GM23248 (cell line): ENCODE measurements around the gene AKIRIN1. TPM values are rescaled to one million over a fixed set of nuclear protein-coding genes. Genes with fewer than 3 reads are reported as not detected.

Experiments
- DNase-seq: peaks from one replicate; pipeline ENCODE4 v3.0.0-alpha.2; 2015
- H2AFZ ChIP-seq: fragments of 200-600 bp; sonication (generic); 2 replicates; pipeline ENCODE4 v1.6.1; 2016; ENCODE audit warnings: antibody characterized with exemption
- H3F3A ChIP-seq: fragments of 200-600 bp; sonication (generic); 2 replicates; pipeline ENCODE4 v1.6.1; 2016; ENCODE audit warnings: mild to moderate bottlenecking, antibody characterized with exemption, mixed run types; ENCODE audit not compliant: insufficient read depth
- H3K27ac ChIP-seq: fragments of 200-600 bp; sonication (generic); 2 replicates; pipeline ENCODE4 v1.5.1; 2016; ENCODE audit warnings: mild to moderate bottlenecking
- H3K27me3 ChIP-seq: fragments of 200-600 bp; sonication (generic); replicated peaks from 2 replicates; pipeline ENCODE4 v1.6.1; 2016; ENCODE audit warnings: mild to moderate bottlenecking; ENCODE audit not compliant: insufficient read depth
- H3K36me3 ChIP-seq: fragments of 200-600 bp; sonication (generic); 2 replicates; pipeline ENCODE4 v1.6.1; 2016; ENCODE audit warnings: low read depth, mild to moderate bottlenecking
- H3K4me1 ChIP-seq: fragments of 200-600 bp; sonication (generic); 2 replicates; pipeline ENCODE4 v1.6.1; 2016; ENCODE audit warnings: mild to moderate bottlenecking; ENCODE audit not compliant: insufficient read depth
- H3K4me2 ChIP-seq: fragments of 200-600 bp; sonication (generic); one replicate; pipeline ENCODE4 v1.6.1; 2016; ENCODE audit warnings: mild to moderate bottlenecking; ENCODE audit not compliant: unreplicated experiment
- H3K4me3 ChIP-seq: fragments of 200-600 bp; sonication (generic); 2 replicates; pipeline ENCODE4 v1.5.1; 2016; ENCODE audit warnings: mild to moderate bottlenecking
- H3K79me2 ChIP-seq: fragments of 200-600 bp; sonication (generic); 2 replicates; pipeline ENCODE4 v1.6.1; 2016; ENCODE audit warnings: mild to moderate bottlenecking; ENCODE audit not compliant: insufficient read depth
- H3K9ac ChIP-seq: fragments of 200-600 bp; sonication (generic); 2 replicates; pipeline ENCODE4 v1.6.1; 2016; ENCODE audit warnings: mild to moderate bottlenecking
- H3K9me2 ChIP-seq: fragments of 200-600 bp; sonication (generic); 2 replicates; pipeline ENCODE4 v1.6.1; 2016; ENCODE audit warnings: mixed run types, mild to moderate bottlenecking, moderate library complexity; ENCODE audit not compliant: insufficient read depth
- H3K9me3 ChIP-seq: fragments of 200-600 bp; sonication (generic); one replicate; pipeline ENCODE4 v1.6.1; 2017; ENCODE audit warnings: low read depth
- H4K20me1 ChIP-seq: fragments of 200-600 bp; sonication (generic); 2 replicates; pipeline ENCODE4 v1.6.0; 2016; ENCODE audit not compliant: insufficient read depth
- EZH2 ChIP-seq: fragments of 200-600 bp; sonication (generic); IDR thresholded peaks from 2 replicates; pipeline ENCODE4 v1.6.1; 2018; ENCODE audit warnings: antibody characterized with exemption, mild to moderate bottlenecking; ENCODE audit not compliant: insufficient read depth, poor library complexity, severe bottlenecking
- EZH2phosphoT487 ChIP-seq: fragments of 200-600 bp; sonication (generic); IDR thresholded peaks from 2 replicates; pipeline ENCODE4 v1.6.1; 2018; ENCODE audit warnings: antibody characterized with exemption, moderate library complexity, mild to moderate bottlenecking, low read depth; ENCODE audit not compliant: insufficient read depth
- WGBS, 2 experiments: methylation state at CpG; one replicate each; pipeline ENCODE4 v1.1.6; 2015 to 2017; ENCODE audit warnings: low lambda C conversion rate in 2 of 2, low coverage in 1 of 2; ENCODE audit errors: missing lambda C conversion rate in 2 of 2; 5-methylcytosine and 5-hydroxymethylcytosine counted together
- in situ Hi-C: fragments of 300-500 bp; cut with MboI; formaldehyde crosslinking; loops from 2 replicates; pipeline ENCODE4 v1.15.0; 2020
- polyA plus RNA-seq: library from polyadenylated mRNA; unstranded; fragments of >200 nt; fragmentation: Nextera tagmentation; extraction: Ambion mirVana; gene quantifications from 2 replicates; pipeline ENCODE4 v1.2.1, GENCODE V29; 2016
- total RNA-seq: library from RNA; depleted of rRNA; stranded (reverse); fragments of >200 nt; shearing (Covaris generic); gene quantifications from 2 replicates; pipeline ENCODE4 v1.2.3, GENCODE V29; 2014; rRNA removed

The AKIRIN1 gene, protein sequence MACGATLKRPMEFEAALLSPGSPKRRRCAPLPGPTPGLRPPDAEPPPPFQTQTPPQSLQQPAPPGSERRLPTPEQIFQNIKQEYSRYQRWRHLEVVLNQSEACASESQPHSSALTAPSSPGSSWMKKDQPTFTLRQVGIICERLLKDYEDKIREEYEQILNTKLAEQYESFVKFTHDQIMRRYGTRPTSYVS
- 56.1 and 69.7 TPM in 2 replicates for total RNA-seq
- 65.5 and 68.5 TPM in 2 replicates for polyA plus RNA-seq

DNA sequence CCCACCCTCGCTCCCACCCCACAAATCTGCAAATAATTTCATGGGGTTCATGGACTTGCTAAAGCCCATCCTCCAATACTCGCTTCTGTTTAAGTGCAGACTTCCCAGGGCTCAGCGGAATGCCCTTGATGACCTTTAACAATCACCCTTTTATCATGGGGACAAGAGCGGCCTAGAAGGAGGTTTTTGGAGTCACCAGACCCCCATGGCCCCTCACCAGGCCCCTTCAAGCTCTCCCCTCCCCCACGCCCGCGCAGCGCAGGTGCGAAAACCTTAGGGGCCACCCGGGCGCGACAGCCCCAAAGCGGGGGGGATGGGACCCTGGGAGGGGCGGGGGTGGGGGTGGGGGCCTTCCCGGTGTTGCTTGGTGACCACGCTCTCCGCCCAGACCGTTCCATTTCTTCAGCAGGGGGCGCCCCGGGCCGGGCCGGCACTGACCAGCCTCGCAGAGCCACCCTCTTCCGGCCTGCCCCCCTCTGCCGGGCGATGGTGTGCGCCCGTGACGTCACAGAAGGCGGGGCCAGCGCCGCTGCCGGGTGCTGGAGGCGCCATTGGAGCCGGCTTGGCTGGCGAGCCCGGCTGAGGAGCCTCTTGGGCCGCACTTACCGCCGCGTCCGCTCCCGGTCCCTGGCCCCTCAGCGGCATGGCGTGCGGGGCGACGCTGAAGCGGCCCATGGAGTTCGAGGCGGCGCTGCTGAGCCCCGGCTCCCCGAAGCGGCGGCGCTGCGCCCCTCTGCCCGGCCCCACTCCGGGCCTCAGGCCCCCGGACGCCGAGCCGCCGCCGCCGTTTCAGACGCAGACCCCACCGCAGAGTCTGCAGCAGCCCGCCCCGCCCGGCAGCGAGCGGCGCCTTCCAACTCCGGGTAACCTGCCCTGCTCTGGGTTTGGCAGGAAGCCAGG lies at the start of gene AKIRIN1:
TSS of gene AKIRIN1 (plus strand) at position 539 of the 900 bp plus-strand sequence. CDS start at position 644, 105 bp downstream.
- peak within 1 kb of the TSS; percentile 83 for H3K27ac ChIP-seq
- TF ChIP-seq EZH2phosphoT487 (no peak), EZH2 (no peak)
- peak within 1 kb of the TSS; percentile 98 for H3K9ac ChIP-seq
- peak within 1 kb of the TSS; percentile 88 for H2AFZ ChIP-seq
- peak within 1 kb of the TSS; percentile 99 for H3K4me2 ChIP-seq
- no peaks in the 10 kb centered on the region for H3K27me3 ChIP-seq
- H3F3A ChIP-seq: peaks cover 26% of the 10 kb centered on the region
- H3K9me3 ChIP-seq: no peaks in the 10 kb centered on the region
- peak within 1 kb of the TSS; percentile 92 for H3K4me3 ChIP-seq
- in situ Hi-C loops: no loop called here
- H3K4me1 ChIP-seq: peaks cover 35% of the 10 kb centered on the region
- WGBS, 2 experiments: 1 to 4% methylated on average over 34 to 67 of the region's 76 CpGs
- no peaks in the 10 kb centered on the region for H3K9me2 ChIP-seq
- peaks cover 49% of the 10 kb centered on the region for H3K79me2 ChIP-seq
- peak; percentile 95 for DNase-seq
- H3K36me3 ChIP-seq: peaks cover 11% of the 10 kb centered on the region; the same call in 1 of the 2 replicates
- peaks cover 11% of the 10 kb centered on the region; the same call in 1 of the 2 replicates for H4K20me1 ChIP-seq

DNA sequence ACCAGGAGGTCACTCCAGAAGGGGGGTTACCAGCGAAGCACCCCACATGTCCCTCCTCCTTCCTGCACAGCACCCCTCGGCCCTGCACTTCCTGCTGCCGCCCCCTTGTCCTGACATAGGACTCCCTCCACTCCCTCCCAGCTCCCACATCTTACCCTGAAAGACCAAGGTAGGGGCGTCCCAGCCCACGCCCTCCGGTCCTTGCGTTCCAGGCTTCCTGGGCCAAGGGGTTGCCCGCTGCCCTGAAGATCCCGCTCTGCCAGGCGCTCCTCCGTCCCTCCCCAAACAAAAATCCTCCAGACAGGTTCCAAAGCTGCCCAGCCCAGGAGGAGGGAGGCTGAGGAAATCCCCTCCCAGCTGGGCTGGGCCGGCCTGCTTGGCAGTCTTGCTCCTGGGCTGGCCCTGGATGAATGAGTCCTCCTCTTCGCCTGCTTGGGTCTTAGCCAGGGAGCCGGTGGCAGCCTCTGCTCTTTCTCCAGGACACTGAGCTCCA lies 49.5 kb upstream of the AKIRIN1 start, which contains the start of gene RHBDL2:
TSS of gene RHBDL2 (minus strand) at position 304 of the 493 bp plus-strand sequence. CDS start 22,618 bp downstream, outside the sequence.
- Histone ChIP-seq H3K36me3 (no peaks in the 10 kb centered on the region), H4K20me1 (no peaks in the 10 kb centered on the region), H3F3A (no peaks in the 10 kb centered on the region), H3K79me2 (no peaks in the 10 kb centered on the region), H3K4me2 (peak within 1 kb of the TSS; percentile 76), H3K4me1 (no peaks in the 10 kb centered on the region), H3K4me3 (peak within 1 kb of the TSS; percentile 69), H3K9me2 (no peaks in the 10 kb centered on the region), H3K9ac (peak within 1 kb of the TSS; percentile 61), H3K27me3 (no peaks in the 10 kb centered on the region; the same call in 1 of the 2 replicates), H2AFZ (peak within 1 kb of the TSS; percentile 91), H3K9me3 (no peaks in the 10 kb centered on the region), H3K27ac (no peak within 1 kb of the TSS)
- 8 to 14% methylated on average over 11 to 13 of the region's 14 CpGs for WGBS, 2 experiments
- in situ Hi-C loops: no loop called here
- TF ChIP-seq EZH2phosphoT487 (no peak), EZH2 (no peak)
- DNase-seq: peak; percentile 89

DNA sequence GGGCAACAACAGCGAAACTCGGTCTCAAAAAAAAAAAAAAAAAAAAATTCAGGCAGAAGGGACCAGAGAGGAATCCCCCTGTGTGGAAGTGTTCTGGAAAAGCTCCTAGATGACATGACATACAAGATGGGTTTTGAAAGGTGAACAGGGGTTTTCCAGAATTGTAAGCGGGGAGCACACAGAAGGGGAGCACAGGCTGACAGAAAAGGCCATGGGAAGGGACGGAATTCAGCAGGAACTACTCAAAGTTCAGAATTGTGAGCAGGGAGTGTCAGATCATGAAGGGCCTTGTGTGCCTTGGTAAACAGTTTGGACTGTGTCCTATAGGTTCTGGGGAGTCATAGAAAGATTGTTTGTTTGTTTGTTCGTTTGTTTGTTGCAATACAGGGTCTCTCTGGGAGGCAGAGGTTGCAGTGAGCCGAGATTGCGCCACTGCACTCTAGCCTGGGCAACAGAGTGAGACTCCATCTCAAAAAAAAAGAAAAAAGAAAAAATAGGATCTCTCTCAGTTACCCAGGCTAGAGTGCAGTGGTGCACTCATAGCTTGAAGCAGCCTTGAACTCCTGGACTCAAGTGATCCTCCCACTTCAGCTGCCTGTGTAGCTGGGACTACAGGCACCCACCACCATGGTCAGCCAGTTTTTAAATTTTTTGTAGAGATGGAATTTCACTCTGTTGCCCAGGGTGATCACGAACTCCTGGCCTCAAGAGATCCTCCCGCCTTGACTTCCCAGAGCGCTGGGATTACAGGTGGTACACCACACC lies 48.2 kb upstream of the AKIRIN1 start:
- TF ChIP-seq EZH2phosphoT487 (no peak), EZH2 (no peak)
- DNase-seq: no peak
- H3K9ac ChIP-seq: no peak overlapping the region
- H3K79me2 ChIP-seq: no peaks in the 10 kb centered on the region
- no peak overlapping the region for H3K4me2 ChIP-seq
- no peaks in the 10 kb centered on the region; the same call in 1 of the 2 replicates for H3K27me3 ChIP-seq
- 93 to 95% methylated on average over 8 to 10 of the region's 10 CpGs for WGBS, 2 experiments
- no peaks in the 10 kb centered on the region for H3K36me3 ChIP-seq
- H3K27ac ChIP-seq: no peak overlapping the region
- H4K20me1 ChIP-seq: no peaks in the 10 kb centered on the region
- no peaks in the 10 kb centered on the region for H3K9me2 ChIP-seq
- no peaks in the 10 kb centered on the region for H3F3A ChIP-seq
- H2AFZ ChIP-seq: no peak overlapping the region
- H3K9me3 ChIP-seq: no peaks in the 10 kb centered on the region
- no peak overlapping the region for H3K4me3 ChIP-seq
- in situ Hi-C loops: no loop called here
- H3K4me1 ChIP-seq: no peaks in the 10 kb centered on the region

- H3K4me3 ChIP-seq: no peak overlapping the region
- no peak overlapping the region for H3K27ac ChIP-seq
- no peak overlapping the region for H3K9ac ChIP-seq
- no peaks in the 10 kb centered on the region; the same call in 1 of the 2 replicates for H3K27me3 ChIP-seq
- WGBS, 2 experiments: 91 to 93% methylated on average over 4 of the region's 4 CpGs
- no peak overlapping the region for H3K4me2 ChIP-seq
- H3K36me3 ChIP-seq: no peaks in the 10 kb centered on the region
- no peak for DNase-seq
- H3K79me2 ChIP-seq: no peaks in the 10 kb centered on the region
- H3K9me3 ChIP-seq: no peaks in the 10 kb centered on the region
- H3F3A ChIP-seq: no peaks in the 10 kb centered on the region
- TF ChIP-seq EZH2 (no peak), EZH2phosphoT487 (no peak)
- no peak overlapping the region for H2AFZ ChIP-seq
- no peaks in the 10 kb centered on the region for H4K20me1 ChIP-seq
- in situ Hi-C loops: no loop called here
- H3K9me2 ChIP-seq: no peaks in the 10 kb centered on the region
- H3K4me1 ChIP-seq: no peaks in the 10 kb centered on the region
Measured at GRCh38 chr1:38944547-38944946, 46.5 kb upstream of the AKIRIN1 start.
